HepG2 (cell line): ENCODE data around the gene BSG. TPM values are rescaled to one million over a fixed set of nuclear protein-coding genes. Genes with fewer than 3 reads are reported as not detected.
A peak's percentile ranks its signal among the peaks of the same experiment; 100 is the strongest.

ENCODE experiments used
- ATAC-seq: fragments of 200-7000 bp; cut with Tn5 transposase; 3 replicates; pipeline ENCODE4 v1.9.1; 2020; ENCODE audit warnings: mild to moderate bottlenecking, moderate library complexity
- BruUV-seq: library from RNA; stranded (reverse); fragments of 400-500 nt; replicated peaks from 2 replicates; lab custom pipeline; 2021; lab: Mats Ljungman, UMichigan
- CTCF ChIA-PET: fragments of 300-600 bp; formaldehyde crosslinking; extraction: SDS; loops from one replicate; lab custom pipeline; 2021; ENCODE audit warnings: low total read pairs, inconsistent platforms, low intra/inter-chr PET ratio; lab: Yijun Ruan, JAX
- POLR2A ChIA-PET: fragments of 350-600 bp; sonication (Branson Sonifier 250); formaldehyde crosslinking; loops from one replicate; lab custom pipeline; 2020; ENCODE audit warnings: antibody characterized with exemption, inconsistent platforms; lab: Yijun Ruan, JAX
- DNase-seq: peaks from one replicate; pipeline ENCODE4 v3.0.0-alpha.2; 2015; ENCODE audit warnings: low spot score
- FAIRE-seq: peaks from 3 replicates; lab custom pipeline; 2011; peaks lifted over from hg19 to GRCh38; lab: Jason Lieb, UNC
- H2AFZ ChIP-seq: one replicate; pipeline ENCODE4 v1.6.1; 2011; ENCODE audit warnings: low read length, inconsistent platforms
- H3K27ac ChIP-seq: fragments of 300-600 bp; 3 replicates; pipeline ENCODE4 v1.8.0; 2011; ENCODE audit warnings: mixed run types, mild to moderate bottlenecking, mixed read lengths, low read length, inconsistent platforms; ENCODE audit not compliant: insufficient read depth; ENCODE audit errors: extremely low read length
- H3K27me3 ChIP-seq, 2 experiments: fragments of 200-600 bp in 1 of 2; 2 replicates in 1 of 2; 3 replicates in 1 of 2; pipeline versions ENCODE4 v1.6.0 to v1.8.0; 2011; ENCODE audit warnings: low read length in 2 of 2, mild to moderate bottlenecking in 2 of 2, moderate library complexity in 2 of 2, inconsistent platforms in 1 of 2; ENCODE audit not compliant: insufficient read depth in 2 of 2, control insufficient read depth in 1 of 2
- H3K36me3 ChIP-seq, 2 experiments: fragments of 200-600 bp in 1 of 2; replicated peaks in 1 of 2; 2 replicates in 1 of 2; 3 replicates in 1 of 2; pipeline versions ENCODE4 v1.5.1 to v1.8.0; 2011; ENCODE audit warnings: low read length in 2 of 2, inconsistent platforms in 1 of 2; ENCODE audit not compliant: insufficient read depth in 2 of 2, control insufficient read depth in 1 of 2
- H3K4me1 ChIP-seq: 2 replicates; pipeline ENCODE4 v1.5.1; 2012; ENCODE audit warnings: low read length, inconsistent platforms; ENCODE audit not compliant: insufficient read depth
- H3K4me2 ChIP-seq: 2 replicates; pipeline ENCODE4 v1.6.0; 2011; ENCODE audit warnings: low read depth, low read length, inconsistent platforms
- H3K4me3 ChIP-seq, 3 experiments: fragments of 200-600 bp in 1 of 3; sonication (generic), shearing (Covaris generic) in 1 of 3; replicated peaks in 1 of 3; 2 replicates each; pipeline ENCODE4 v1.5.1; 2011 to 2016; ENCODE audit warnings: low read length in 3 of 3, inconsistent platforms in 2 of 3, low read depth in 2 of 3, mild to moderate bottlenecking in 2 of 3, control low read depth in 1 of 3, mixed read lengths in 1 of 3; ENCODE audit not compliant: insufficient read depth in 1 of 3
- H3K79me2 ChIP-seq: one replicate; pipeline ENCODE4 v1.6.1; 2011; ENCODE audit warnings: low read length, inconsistent platforms; ENCODE audit not compliant: insufficient read depth
- H3K9ac ChIP-seq: 2 replicates; pipeline ENCODE4 v1.6.0; 2011; ENCODE audit warnings: mild to moderate bottlenecking, low read depth, low read length, inconsistent platforms; ENCODE audit not compliant: insufficient read depth
- H3K9me3 ChIP-seq: 2 replicates; pipeline ENCODE4 v1.5.1; 2012; ENCODE audit warnings: mild to moderate bottlenecking, low read length
- H4K20me1 ChIP-seq: 2 replicates; pipeline ENCODE4 v1.6.0; 2011; ENCODE audit warnings: inconsistent platforms, mild to moderate bottlenecking, low read length, moderate library complexity; ENCODE audit not compliant: insufficient read depth
- CHD4 ChIP-seq: fragments of 200-600 bp; sonication (generic); IDR thresholded peaks from 2 replicates; pipeline ENCODE4 v1.7.0; 2017; ENCODE audit warnings: mild to moderate bottlenecking, low read length, borderline replicate concordance
- CREM ChIP-seq, 2 experiments: sonication (generic) in 1 of 2; formaldehyde crosslinking in 1 of 2; IDR thresholded peaks; 2 replicates each; pipeline versions ENCODE4 v1.4.0 to v1.6.1; 2016 to 2020; ENCODE audit warnings: antibody characterized with exemption in 1 of 2, mild to moderate bottlenecking in 1 of 2, missing genetic modification reagents in 1 of 2
- HNRNPLL ChIP-seq: fragments of 200-400 bp; formaldehyde crosslinking; IDR thresholded peaks from 2 replicates; pipeline ENCODE4 v1.6.1; 2017; ENCODE audit warnings: mild to moderate bottlenecking, low read depth, low read length; ENCODE audit not compliant: poor library complexity, severe bottlenecking
- PTBP1 ChIP-seq: fragments of 200-400 bp; formaldehyde crosslinking; IDR thresholded peaks from 2 replicates; pipeline ENCODE4 v1.6.1; 2018; ENCODE audit warnings: low read length, low read depth; ENCODE audit not compliant: poor library complexity, severe bottlenecking
- SOX6 ChIP-seq, 2 experiments: fragments of 450-650 bp in 1 of 2; sonication (generic) in 1 of 2; formaldehyde crosslinking in 1 of 2; IDR thresholded peaks; 2 replicates each; pipeline versions ENCODE4 v1.4.0 to v1.6.1; 2017 to 2020; ENCODE audit warnings: antibody characterized with exemption in 1 of 2, mild to moderate bottlenecking in 1 of 2, missing genetic modification reagents in 1 of 2
- WGBS: methylation state at CpG from one replicate; pipeline ENCODE4 v1.1.6; 2017; ENCODE audit warnings: low lambda C conversion rate; 5-methylcytosine and 5-hydroxymethylcytosine counted together
- in situ Hi-C: cut with HindIII; loops from 2 replicates; pipeline ENCODE4 v1.10.0; 2017; ENCODE audit warnings: low pct_unique_long_range_greater_than_20kb; ENCODE audit not compliant: extremely low pct_ligation_motif_present
- intact Hi-C: fragments of 100-400 bp; cut with micrococcal nuclease; formaldehyde crosslinking; loops from one replicate; pipeline ENCODE4 v1.10.0; 2022; ENCODE audit not compliant: unreplicated experiment
- polyA plus RNA-seq, 8 experiments: library from polyadenylated mRNA; depleted of rRNA in 3 of 8; stranded (reverse) in 7 of 8; unstranded in 1 of 8; fragments of >200 nt; fragmentation: Illumina TruSeq in 4 of 8; extraction: Trizol in 4 of 8; gene quantifications; 2 replicates each; pipeline versions ENCODE4 v1.2.1 to v1.2.3, GENCODE V29; 2011 to 2016; ENCODE audit warnings: low read depth in 4 of 8, missing spikeins in 1 of 8, mixed read lengths in 1 of 8; ENCODE audit not compliant: insufficient read depth in 1 of 8
- total RNA-seq, 5 experiments: library from RNA; depleted of rRNA; stranded (reverse); fragments of >200 nt; fragmentation: Illumina TruSeq; extraction: Trizol; gene quantifications; 2 replicates each; pipeline ENCODE4 v1.2.3, GENCODE V29; 2016; ENCODE audit warnings: low read depth in 1 of 5
- TF ChIP-seq, protein P1 (sequence below): IDR thresholded peaks from 2 replicates; pipeline ENCODE4 v1.6.1; 2016; ENCODE audit warnings: low read depth
- TF ChIP-seq, protein P2 (sequence below): sonication (generic); formaldehyde crosslinking; IDR thresholded peaks from 2 replicates; pipeline ENCODE4 v1.4.0; 2020; ENCODE audit warnings: missing genetic modification reagents, borderline replicate concordance
- TF ChIP-seq, protein P3 (sequence below): sonication (generic); formaldehyde crosslinking; IDR thresholded peaks from 2 replicates; pipeline ENCODE4 v1.9.0; 2021; ENCODE audit warnings: missing genetic modification reagents, borderline replicate concordance

The BSG gene
- total and polyA plus RNA-seq, 2 of the 13 experiments (the other 11 are each of a cell fraction or from before 2014, with no cell fraction given), result 309 to 754 TPM

DNA sequence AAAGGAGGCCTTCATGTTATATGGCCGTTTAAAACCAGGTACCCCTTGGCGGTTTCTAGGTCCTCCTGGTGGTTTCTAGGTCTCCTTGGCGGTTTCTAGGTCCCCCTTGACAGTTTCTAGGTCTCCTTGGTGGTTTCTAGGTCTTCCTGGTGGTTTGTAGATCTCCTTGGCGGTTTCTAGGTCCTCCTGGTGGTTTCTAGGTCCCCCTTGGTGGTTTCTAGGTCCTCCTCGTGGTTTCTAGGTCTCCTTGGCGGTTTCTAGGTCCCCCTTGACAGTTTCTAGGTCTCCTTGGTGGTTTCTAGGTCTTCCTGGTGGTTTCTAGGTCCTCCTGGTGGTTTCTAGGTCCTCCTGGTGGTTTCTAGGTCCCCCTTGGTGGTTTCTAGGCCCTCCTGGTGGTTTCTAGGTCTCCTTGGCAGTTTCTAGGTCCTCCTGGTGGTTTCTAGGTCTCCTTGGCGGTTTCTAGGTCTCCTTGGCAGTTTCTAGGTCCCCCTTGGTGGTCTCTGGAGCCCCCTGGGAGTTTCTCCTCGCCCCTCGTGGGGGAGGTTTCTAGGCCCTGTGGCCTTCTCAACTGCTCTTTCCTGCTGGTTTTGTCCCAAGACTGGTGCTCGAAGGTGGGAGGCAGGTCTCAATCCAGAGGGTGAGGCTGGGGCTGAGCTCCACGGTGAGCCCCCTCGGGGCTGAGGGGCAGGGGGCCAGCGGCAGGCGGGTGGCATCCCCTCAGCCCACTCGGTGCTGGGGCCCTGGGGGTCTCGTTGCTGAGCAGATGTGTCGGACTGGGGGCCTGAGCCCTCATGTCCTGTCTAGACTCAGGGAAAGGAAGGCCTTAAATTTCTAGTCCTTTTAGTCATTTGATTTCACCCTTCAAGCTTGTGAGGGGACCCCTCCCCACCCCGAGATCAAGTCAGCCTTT, 25.3 kb downstream of the BSG start:
- ATAC-seq (no peak), FAIRE-seq (no peak), DNase-seq (no peak)
- H3K9me3 ChIP-seq, result no peaks in the 10 kb centered on the region
- H3K79me2 ChIP-seq, result no peaks in the 10 kb centered on the region
- H3K27ac ChIP-seq, result no peak overlapping the region
- no peaks in the 10 kb centered on the region for H3K4me1 ChIP-seq
- no TSS peak for BruUV-seq
- no peaks in the 10 kb centered on the region for H3K36me3 ChIP-seq
- H3K9ac ChIP-seq, result no peak overlapping the region
- intact Hi-C loops (no loop called here), in situ Hi-C loops (no loop called here)
- peaks cover 7 to 59% of the 10 kb centered on the region in 2 experiments; a peak in 4 of 5 replicates for H3K27me3 ChIP-seq
- H3K4me2 ChIP-seq, result no peak overlapping the region
- H2AFZ ChIP-seq, result no peak overlapping the region
- WGBS, result 12% methylated on average over 11 of the region's 18 CpGs
- no peak overlapping the region for H3K4me3 ChIP-seq
- 0 out of 2 replicates have a peak, but pooled peaks cover 3% of the 10 kb centered on the region for H4K20me1 ChIP-seq
- ChIA-PET POLR2A (no interaction called here), CTCF (no interaction called here)
- TF ChIP-seq, protein P1, sequence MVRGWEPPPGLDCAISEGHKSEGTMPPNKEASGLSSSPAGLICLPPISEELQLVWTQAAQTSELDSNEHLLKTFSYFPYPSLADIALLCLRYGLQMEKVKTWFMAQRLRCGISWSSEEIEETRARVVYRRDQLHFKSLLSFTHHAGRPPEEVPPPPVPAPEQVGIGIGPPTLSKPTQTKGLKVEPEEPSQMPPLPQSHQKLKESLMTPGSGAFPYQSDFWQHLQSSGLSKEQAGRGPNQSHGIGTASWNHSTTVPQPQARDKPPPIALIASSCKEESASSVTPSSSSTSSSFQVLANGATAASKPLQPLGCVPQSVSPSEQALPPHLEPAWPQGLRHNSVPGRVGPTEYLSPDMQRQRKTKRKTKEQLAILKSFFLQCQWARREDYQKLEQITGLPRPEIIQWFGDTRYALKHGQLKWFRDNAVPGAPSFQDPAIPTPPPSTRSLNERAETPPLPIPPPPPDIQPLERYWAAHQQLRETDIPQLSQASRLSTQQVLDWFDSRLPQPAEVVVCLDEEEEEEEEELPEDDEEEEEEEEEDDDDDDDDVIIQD (CRISPR knock-in tag), result no peak
- TF ChIP-seq HNRNPLL (peak; percentile 30), CREM (IDR thresholded peaks at IDR 0.05) (no peak), CREM (CRISPR knock-in tag; IDR thresholded peaks at IDR 0.05) (no peak), CHD4 (peak; percentile 37; the same call in 1 of the 2 replicates), PTBP1 (peak; percentile 100), SOX6 (IDR thresholded peaks at IDR 0.05) (no peak), SOX6 (CRISPR knock-in tag; IDR thresholded peaks at IDR 0.05) (no peak)
- TF ChIP-seq, protein P2, sequence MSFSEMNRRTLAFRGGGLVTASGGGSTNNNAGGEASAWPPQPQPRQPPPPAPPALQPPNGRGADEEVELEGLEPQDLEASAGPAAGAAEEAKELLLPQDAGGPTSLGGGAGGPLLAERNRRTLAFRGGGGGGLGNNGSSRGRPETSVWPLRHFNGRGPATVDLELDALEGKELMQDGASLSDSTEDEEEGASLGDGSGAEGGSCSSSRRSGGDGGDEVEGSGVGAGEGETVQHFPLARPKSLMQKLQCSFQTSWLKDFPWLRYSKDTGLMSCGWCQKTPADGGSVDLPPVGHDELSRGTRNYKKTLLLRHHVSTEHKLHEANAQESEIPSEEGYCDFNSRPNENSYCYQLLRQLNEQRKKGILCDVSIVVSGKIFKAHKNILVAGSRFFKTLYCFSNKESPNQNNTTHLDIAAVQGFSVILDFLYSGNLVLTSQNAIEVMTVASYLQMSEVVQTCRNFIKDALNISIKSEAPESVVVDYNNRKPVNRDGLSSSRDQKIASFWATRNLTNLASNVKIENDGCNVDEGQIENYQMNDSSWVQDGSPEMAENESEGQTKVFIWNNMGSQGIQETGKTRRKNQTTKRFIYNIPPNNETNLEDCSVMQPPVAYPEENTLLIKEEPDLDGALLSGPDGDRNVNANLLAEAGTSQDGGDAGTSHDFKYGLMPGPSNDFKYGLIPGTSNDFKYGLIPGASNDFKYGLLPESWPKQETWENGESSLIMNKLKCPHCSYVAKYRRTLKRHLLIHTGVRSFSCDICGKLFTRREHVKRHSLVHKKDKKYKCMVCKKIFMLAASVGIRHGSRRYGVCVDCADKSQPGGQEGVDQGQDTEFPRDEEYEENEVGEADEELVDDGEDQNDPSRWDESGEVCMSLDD (CRISPR knock-in tag), result no peak
- TF ChIP-seq, protein P3, sequence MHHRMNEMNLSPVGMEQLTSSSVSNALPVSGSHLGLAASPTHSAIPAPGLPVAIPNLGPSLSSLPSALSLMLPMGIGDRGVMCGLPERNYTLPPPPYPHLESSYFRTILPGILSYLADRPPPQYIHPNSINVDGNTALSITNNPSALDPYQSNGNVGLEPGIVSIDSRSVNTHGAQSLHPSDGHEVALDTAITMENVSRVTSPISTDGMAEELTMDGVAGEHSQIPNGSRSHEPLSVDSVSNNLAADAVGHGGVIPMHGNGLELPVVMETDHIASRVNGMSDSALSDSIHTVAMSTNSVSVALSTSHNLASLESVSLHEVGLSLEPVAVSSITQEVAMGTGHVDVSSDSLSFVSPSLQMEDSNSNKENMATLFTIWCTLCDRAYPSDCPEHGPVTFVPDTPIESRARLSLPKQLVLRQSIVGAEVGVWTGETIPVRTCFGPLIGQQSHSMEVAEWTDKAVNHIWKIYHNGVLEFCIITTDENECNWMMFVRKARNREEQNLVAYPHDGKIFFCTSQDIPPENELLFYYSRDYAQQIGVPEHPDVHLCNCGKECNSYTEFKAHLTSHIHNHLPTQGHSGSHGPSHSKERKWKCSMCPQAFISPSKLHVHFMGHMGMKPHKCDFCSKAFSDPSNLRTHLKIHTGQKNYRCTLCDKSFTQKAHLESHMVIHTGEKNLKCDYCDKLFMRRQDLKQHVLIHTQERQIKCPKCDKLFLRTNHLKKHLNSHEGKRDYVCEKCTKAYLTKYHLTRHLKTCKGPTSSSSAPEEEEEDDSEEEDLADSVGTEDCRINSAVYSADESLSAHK (CRISPR knock-in tag), result peak; percentile 99
